Measurements from ENCODE around the gene TICAM1. TPM values are rescaled to one million over a fixed set of nuclear protein-coding genes. Genes with fewer than 3 reads are reported as not detected.

Gene TICAM1
- total RNA-seq, 1 experiment from 2014 or later, result 0.61 TPM

DNA sequence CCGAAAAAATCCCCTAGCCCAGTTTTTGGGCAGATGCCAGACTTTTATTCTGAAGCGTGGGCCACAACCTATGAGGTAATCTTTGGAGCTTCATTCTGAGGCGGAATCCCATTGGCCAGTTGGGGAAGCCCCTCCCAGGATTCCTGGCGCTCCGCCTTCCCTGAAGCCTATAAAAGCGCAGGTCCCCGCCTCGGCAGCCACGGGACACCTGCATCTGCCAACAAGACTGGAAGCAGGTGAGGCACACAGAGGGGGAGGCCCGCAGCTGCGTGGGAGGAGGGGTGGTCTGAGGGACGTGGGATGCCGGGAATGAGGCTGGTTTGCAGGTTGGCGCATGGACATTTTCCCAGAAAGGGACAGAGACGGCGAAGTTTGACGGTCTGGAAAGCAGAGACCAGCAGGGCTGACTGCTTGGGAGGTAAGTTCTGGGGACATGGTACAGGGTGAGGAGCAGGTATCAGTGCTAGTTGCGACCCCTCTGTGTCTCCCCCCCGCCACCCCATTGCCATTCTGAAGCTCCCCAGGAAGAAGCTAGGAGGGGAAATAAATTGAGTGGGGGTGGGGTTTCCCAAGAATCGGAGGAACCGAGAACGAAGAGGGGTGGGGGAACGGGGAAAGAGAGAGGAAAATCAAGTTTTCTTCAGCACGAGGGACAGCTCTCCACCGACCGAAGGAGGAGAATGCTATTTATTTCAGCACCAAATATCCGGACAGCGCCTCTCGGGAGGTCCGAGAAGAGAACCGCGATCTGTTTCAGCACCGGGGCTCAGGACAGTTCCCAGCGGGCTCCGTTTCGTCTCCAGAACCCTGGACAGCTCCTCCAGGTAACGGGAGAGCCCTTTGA is 62.4 kb downstream of the TICAM1 start (continued):
- TF ChIP-seq PRDM15 (CRISPR knock-in tag; IDR thresholded peaks at IDR 0.05) (peak; percentile 84), TCF7 (CRISPR knock-in tag; IDR thresholded peaks at IDR 0.05; ENCODE audit: low read depth) (peak; percentile 100), ZNF219 (CRISPR knock-in tag; IDR thresholded peaks at IDR 0.05; ENCODE audit: borderline replicate concordance) (peak; percentile 100), ZNF671 (CRISPR knock-in tag; IDR thresholded peaks at IDR 0.05) (peak; percentile 96), FOXP1 (CRISPR knock-in tag; IDR thresholded peaks at IDR 0.05; ENCODE audit: borderline replicate concordance) (peak; percentile 100), ATF2 (CRISPR knock-in tag; IDR thresholded peaks at IDR 0.05; ENCODE audit: borderline replicate concordance, low read depth) (peak; percentile 98), CREM (CRISPR knock-in tag; IDR thresholded peaks at IDR 0.05) (peak; percentile 98), NFYB (CRISPR knock-in tag; conservative IDR thresholded peaks at IDR 0.05; ENCODE audit: low read depth) (peak; percentile 83), GABPB1 (CRISPR knock-in tag; IDR thresholded peaks at IDR 0.05) (peak; percentile 97), ETV6 (CRISPR knock-in tag; IDR thresholded peaks at IDR 0.05) (peak; percentile 100), KAT7 (CRISPR knock-in tag; IDR thresholded peaks at IDR 0.05; ENCODE audit: borderline replicate concordance) (peak; percentile 100), TEAD1 (CRISPR knock-in tag; IDR thresholded peaks at IDR 0.05) (peak; percentile 100), ZNF281 (CRISPR knock-in tag; IDR thresholded peaks at IDR 0.05) (peak; percentile 100), SMAD4 (CRISPR knock-in tag; IDR thresholded peaks at IDR 0.05) (peak; percentile 100), SOX15 (CRISPR knock-in tag; IDR thresholded peaks at IDR 0.05) (no peak), OVOL2 (CRISPR knock-in tag; IDR thresholded peaks at IDR 0.05; ENCODE audit: borderline replicate concordance) (no peak)
- TF ChIP-seq, protein P1, sequence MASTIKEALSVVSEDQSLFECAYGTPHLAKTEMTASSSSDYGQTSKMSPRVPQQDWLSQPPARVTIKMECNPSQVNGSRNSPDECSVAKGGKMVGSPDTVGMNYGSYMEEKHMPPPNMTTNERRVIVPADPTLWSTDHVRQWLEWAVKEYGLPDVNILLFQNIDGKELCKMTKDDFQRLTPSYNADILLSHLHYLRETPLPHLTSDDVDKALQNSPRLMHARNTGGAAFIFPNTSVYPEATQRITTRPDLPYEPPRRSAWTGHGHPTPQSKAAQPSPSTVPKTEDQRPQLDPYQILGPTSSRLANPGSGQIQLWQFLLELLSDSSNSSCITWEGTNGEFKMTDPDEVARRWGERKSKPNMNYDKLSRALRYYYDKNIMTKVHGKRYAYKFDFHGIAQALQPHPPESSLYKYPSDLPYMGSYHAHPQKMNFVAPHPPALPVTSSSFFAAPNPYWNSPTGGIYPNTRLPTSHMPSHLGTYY (CRISPR knock-in tag; IDR thresholded peaks at IDR 0.05), result peak; percentile 99
- TF ChIP-seq, protein P2, sequence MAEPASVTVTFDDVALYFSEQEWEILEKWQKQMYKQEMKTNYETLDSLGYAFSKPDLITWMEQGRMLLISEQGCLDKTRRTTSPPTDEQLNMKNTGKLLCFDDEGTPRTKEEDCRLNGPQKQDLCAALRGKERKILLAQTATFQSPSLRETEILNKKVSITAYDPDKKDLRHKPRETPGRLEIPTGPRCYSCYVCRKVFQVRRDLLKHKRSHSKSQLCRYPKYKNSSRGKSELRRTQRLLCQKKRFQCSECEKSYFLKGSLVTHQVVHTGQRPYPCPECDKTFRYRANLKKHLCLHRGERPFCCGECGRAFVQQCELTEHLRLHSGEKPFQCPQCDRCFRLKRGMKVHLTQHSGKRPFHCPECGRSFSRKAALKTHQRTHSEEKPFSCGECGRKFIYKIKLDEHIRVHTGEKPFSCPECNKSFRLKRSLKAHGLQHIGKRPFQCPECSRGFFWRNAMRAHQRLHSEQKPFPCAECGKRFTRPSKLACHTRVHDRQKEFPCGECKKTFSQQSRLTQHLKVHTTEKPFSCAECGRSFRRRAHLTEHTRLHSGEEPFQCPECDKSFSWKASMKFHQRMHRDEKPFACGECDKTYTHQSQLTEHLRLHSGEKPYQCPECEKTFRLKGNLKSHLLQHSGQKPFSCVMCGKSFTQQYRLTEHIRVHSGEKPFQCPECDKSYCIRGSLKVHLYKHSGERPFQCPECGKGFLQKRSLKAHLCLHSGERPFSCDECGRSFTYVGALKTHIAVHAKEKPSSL (CRISPR knock-in tag; conservative IDR thresholded peaks at IDR 0.05), result peak; percentile 94
- TF ChIP-seq, protein P3, sequence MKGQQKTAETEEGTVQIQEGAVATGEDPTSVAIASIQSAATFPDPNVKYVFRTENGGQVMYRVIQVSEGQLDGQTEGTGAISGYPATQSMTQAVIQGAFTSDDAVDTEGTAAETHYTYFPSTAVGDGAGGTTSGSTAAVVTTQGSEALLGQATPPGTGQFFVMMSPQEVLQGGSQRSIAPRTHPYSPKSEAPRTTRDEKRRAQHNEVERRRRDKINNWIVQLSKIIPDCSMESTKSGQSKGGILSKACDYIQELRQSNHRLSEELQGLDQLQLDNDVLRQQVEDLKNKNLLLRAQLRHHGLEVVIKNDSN (CRISPR knock-in tag; IDR thresholded peaks at IDR 0.05), result peak; percentile 96
- TF ChIP-seq, protein P4, sequence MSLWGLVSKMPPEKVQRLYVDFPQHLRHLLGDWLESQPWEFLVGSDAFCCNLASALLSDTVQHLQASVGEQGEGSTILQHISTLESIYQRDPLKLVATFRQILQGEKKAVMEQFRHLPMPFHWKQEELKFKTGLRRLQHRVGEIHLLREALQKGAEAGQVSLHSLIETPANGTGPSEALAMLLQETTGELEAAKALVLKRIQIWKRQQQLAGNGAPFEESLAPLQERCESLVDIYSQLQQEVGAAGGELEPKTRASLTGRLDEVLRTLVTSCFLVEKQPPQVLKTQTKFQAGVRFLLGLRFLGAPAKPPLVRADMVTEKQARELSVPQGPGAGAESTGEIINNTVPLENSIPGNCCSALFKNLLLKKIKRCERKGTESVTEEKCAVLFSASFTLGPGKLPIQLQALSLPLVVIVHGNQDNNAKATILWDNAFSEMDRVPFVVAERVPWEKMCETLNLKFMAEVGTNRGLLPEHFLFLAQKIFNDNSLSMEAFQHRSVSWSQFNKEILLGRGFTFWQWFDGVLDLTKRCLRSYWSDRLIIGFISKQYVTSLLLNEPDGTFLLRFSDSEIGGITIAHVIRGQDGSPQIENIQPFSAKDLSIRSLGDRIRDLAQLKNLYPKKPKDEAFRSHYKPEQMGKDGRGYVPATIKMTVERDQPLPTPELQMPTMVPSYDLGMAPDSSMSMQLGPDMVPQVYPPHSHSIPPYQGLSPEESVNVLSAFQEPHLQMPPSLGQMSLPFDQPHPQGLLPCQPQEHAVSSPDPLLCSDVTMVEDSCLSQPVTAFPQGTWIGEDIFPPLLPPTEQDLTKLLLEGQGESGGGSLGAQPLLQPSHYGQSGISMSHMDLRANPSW (CRISPR knock-in tag; conservative IDR thresholded peaks at IDR 0.05; ENCODE audit: low read depth), result peak; percentile 99
